GM12891 (cell line): ENCODE results near the gene ADAT1.

Source experiments
- POLR2A ChIP-seq: IDR thresholded peaks from 2 replicates; pipeline ENCODE4 v1.6.1; 2011; ENCODE audit warnings: low read depth, low read length, control low read depth
- POLR2AphosphoS5 ChIP-seq: IDR thresholded peaks from 2 replicates; pipeline ENCODE4 v1.6.1; 2011; ENCODE audit warnings: low read depth, low read length, control low read depth
- POU2F2 ChIP-seq: IDR thresholded peaks from 2 replicates; pipeline ENCODE4 v1.6.1; 2011; ENCODE audit warnings: low read depth, mild to moderate bottlenecking, control low read depth, low read length, moderate library complexity
- SPI1 ChIP-seq: IDR thresholded peaks from 2 replicates; pipeline ENCODE4 v1.6.1; 2011; ENCODE audit warnings: low read depth, low read length, control low read depth
- TAF1 ChIP-seq: IDR thresholded peaks from 2 replicates; pipeline ENCODE4 v1.6.1; 2011; ENCODE audit warnings: low read depth, low read length, control low read depth

GRCh38 chr16:75555213-75555706, 67.8 kb downstream of the ADAT1 start:
- TF ChIP-seq POLR2A (no peak), POLR2AphosphoS5 (no peak), SPI1 (no peak), TAF1 (no peak; the same call in 1 of the 2 replicates), POU2F2 (peak; percentile 70; the same call in 1 of the 2 replicates)
